Mesodermal cell (in vitro differentiated cells): ENCODE data around the gene RTN4R.
"Not testable (repeated sequence)": the region's sequence is repeated elsewhere in the genome, so short reads cannot be mapped to it uniquely, and the experiment has no call there.

ENCODE experiments used
- H3K27ac ChIP-seq: 2 replicates; pipeline ENCODE4 v1.7.0; 2013; ENCODE audit warnings: mild to moderate bottlenecking, low read depth, low read length, moderate library complexity; ENCODE audit not compliant: severe bottlenecking
- H3K36me3 ChIP-seq: 2 replicates; pipeline ENCODE4 v1.7.1; 2013; ENCODE audit warnings: mild to moderate bottlenecking, low read length, moderate library complexity; ENCODE audit not compliant: control insufficient read depth, insufficient read depth
- H3K4me1 ChIP-seq: one replicate; pipeline ENCODE4 v1.7.1; 2013; ENCODE audit warnings: mild to moderate bottlenecking, low read length; ENCODE audit not compliant: insufficient read depth, control insufficient read depth, poor library complexity, severe bottlenecking
- H3K4me3 ChIP-seq: 2 replicates; pipeline ENCODE4 v1.7.0; 2013; ENCODE audit warnings: low read length, control low read depth, mild to moderate bottlenecking; ENCODE audit not compliant: insufficient read depth, poor library complexity, severe bottlenecking; ENCODE audit errors: extremely low read depth
- H3K9me3 ChIP-seq: 2 replicates; pipeline ENCODE4 v1.7.1; 2013; ENCODE audit warnings: mild to moderate bottlenecking, low read length, moderate library complexity; ENCODE audit not compliant: control insufficient read depth
- WGBS, 2 experiments: methylation state at CpG; one replicate each; pipeline ENCODE4 v1.1.5; 2013; ENCODE audit warnings: missing lambda C conversion rate in 2 of 2; ENCODE audit not compliant: insufficient coverage in 2 of 2; 5-methylcytosine and 5-hydroxymethylcytosine counted together

RTN4R gene

GRCh38 chr22:20283674-20284066, 15.6 kb upstream of the RTN4R start:
- 75 to 87% methylated on average over 2 to 3 of the region's 5 CpGs for WGBS, 2 experiments
- Histone ChIP-seq H3K27ac (no peak overlapping the region), H3K9me3 (no peaks in the 10 kb centered on the region), H3K4me3 (no peak overlapping the region), H3K4me1 (no peaks in the 10 kb centered on the region), H3K36me3 (no peaks in the 10 kb centered on the region)

GRCh38 chr22:20282901-20283673, 15.0 kb upstream of the RTN4R start:
- Histone ChIP-seq H3K4me3 (no peak overlapping the region), H3K36me3 (no peaks in the 10 kb centered on the region), H3K9me3 (no peaks in the 10 kb centered on the region), H3K4me1 (no peaks in the 10 kb centered on the region), H3K27ac (no peak overlapping the region)
- WGBS, 2 experiments, result 83 to 86% methylated on average over 7 to 15 of the region's 15 CpGs

- Histone ChIP-seq H3K4me1 (no peaks in the 10 kb centered on the region), H3K9me3 (no peaks in the 10 kb centered on the region), H3K27ac (no peak overlapping the region), H3K4me3 (no peak overlapping the region), H3K36me3 (no peaks in the 10 kb centered on the region)
- 81 to 82% methylated on average over 9 to 10 of the region's 12 CpGs for WGBS, 2 experiments
Observed at GRCh38 chr22:20281891-20282290, 13.8 kb upstream of the RTN4R start.

GRCh38 chr22:20281473-20281872, 13.4 kb upstream of the RTN4R start:
- not testable (repeated sequence) for H3K4me3 ChIP-seq, H3K36me3 ChIP-seq, H3K9me3 ChIP-seq, H3K4me1 ChIP-seq, H3K27ac ChIP-seq
- 75 to 78% methylated on average over 5 to 8 of the region's 9 CpGs for WGBS, 2 experiments

GRCh38 chr22:20280866-20281265, 12.7 kb upstream of the RTN4R start:
- 81 to 93% methylated on average over 3 to 8 of the region's 12 CpGs for WGBS, 2 experiments
- H3K36me3 ChIP-seq, result no peaks in the 10 kb centered on the region
- no peak overlapping the region for H3K4me3 ChIP-seq
- no peaks in the 10 kb centered on the region for H3K9me3 ChIP-seq
- H3K27ac ChIP-seq, result no peak overlapping the region
- no peaks in the 10 kb centered on the region for H3K4me1 ChIP-seq

GRCh38 chr22:20280163-20280562, 12.0 kb upstream of the RTN4R start:
- H3K9me3 ChIP-seq, H3K36me3 ChIP-seq, H3K4me1 ChIP-seq, H3K27ac ChIP-seq, H3K4me3 ChIP-seq: not testable (repeated sequence)
- WGBS, 2 experiments, result 57 to 86% methylated on average over 2 to 8 of the region's 21 CpGs

- H3K36me3 ChIP-seq, result no peaks in the 10 kb centered on the region
- H3K27ac ChIP-seq, result no peak overlapping the region
- H3K4me3 ChIP-seq, result no peak overlapping the region
- 72 to 79% methylated on average over 10 to 12 of the region's 15 CpGs for WGBS, 2 experiments
- no peaks in the 10 kb centered on the region for H3K4me1 ChIP-seq
- H3K9me3 ChIP-seq, result no peaks in the 10 kb centered on the region
Observed at GRCh38 chr22:20279662-20280134, 11.6 kb upstream of the RTN4R start.

- WGBS, 2 experiments, result 95 to 97% methylated on average over 4 to 5 of the region's 22 CpGs
- H3K4me1 ChIP-seq, H3K27ac ChIP-seq: not testable (repeated sequence)
Observed at GRCh38 chr22:20278726-20279490, 10.8 kb upstream of the RTN4R start.

GRCh38 chr22:20277936-20278635, 10.0 kb upstream of the RTN4R start:
- not testable (repeated sequence) for H3K9me3 ChIP-seq
- WGBS, 2 experiments, result 81 to 92% methylated on average over 6 to 8 of the region's 18 CpGs

More at GRCh38 chr22:20278726-20279490, 10.8 kb upstream of the RTN4R start:
- H3K4me3 ChIP-seq, H3K36me3 ChIP-seq, H3K9me3 ChIP-seq: not testable (repeated sequence)

GRCh38 chr22:20276468-20276867, 8.3 kb upstream of the RTN4R start:
- WGBS, 2 experiments, result 75 to 81% methylated on average over 7 of the region's 7 CpGs
- H3K27ac ChIP-seq, result no peak overlapping the region
- H3K4me3 ChIP-seq, result no peak overlapping the region
- no peaks in the 10 kb centered on the region for H3K4me1 ChIP-seq
- no peaks in the 10 kb centered on the region for H3K9me3 ChIP-seq
- no peaks in the 10 kb centered on the region for H3K36me3 ChIP-seq

More at GRCh38 chr22:20277936-20278635, 10.0 kb upstream of the RTN4R start:
- not testable (repeated sequence) for H3K27ac ChIP-seq, H3K4me3 ChIP-seq, H3K4me1 ChIP-seq, H3K36me3 ChIP-seq
